KOPT-K1 (cell line): ENCODE measurements around the gene CYP26A1.
"Not testable (repeated sequence)": the region's sequence is repeated elsewhere in the genome, so short reads cannot be mapped to it uniquely, and the experiment has no call there.

Source experiments
- H3K27ac ChIP-seq: fragments of 200-600 bp; sonication (generic); 2 replicates; pipeline ENCODE4 v1.5.1; 2016; ENCODE audit warnings: antibody characterized with exemption, mild to moderate bottlenecking, low read depth, low read length; ENCODE audit not compliant: poor library complexity, severe bottlenecking
- H3K36me3 ChIP-seq: fragments of 200-600 bp; sonication (generic); 2 replicates; pipeline ENCODE4 v1.5.1; 2017; ENCODE audit warnings: antibody characterized with exemption, mild to moderate bottlenecking, low read length, moderate library complexity; ENCODE audit not compliant: insufficient read depth
- H3K9me3 ChIP-seq: fragments of 200-600 bp; sonication (generic); 2 replicates; pipeline ENCODE4 v1.5.1; 2017; ENCODE audit warnings: antibody characterized with exemption, low read length, mild to moderate bottlenecking; ENCODE audit not compliant: insufficient read depth, poor library complexity, severe bottlenecking

The CYP26A1 gene

GRCh38 chr10:93083743-93084539 is 10.2 kb downstream of the CYP26A1 start:
- no peaks in the 10 kb centered on the region for H3K36me3 ChIP-seq
- no peaks in the 10 kb centered on the region for H3K9me3 ChIP-seq
- no peak overlapping the region for H3K27ac ChIP-seq

GRCh38 chr10:93085272-93085859 is 11.7 kb downstream of the CYP26A1 start:
- Histone ChIP-seq H3K36me3 (no peaks in the 10 kb centered on the region), H3K27ac (no peak overlapping the region), H3K9me3 (no peaks in the 10 kb centered on the region)

- Histone ChIP-seq H3K36me3 (no peaks in the 10 kb centered on the region), H3K27ac (no peak overlapping the region), H3K9me3 (no peaks in the 10 kb centered on the region)
Observed at GRCh38 chr10:93086289-93086688, 12.6 kb downstream of the CYP26A1 start.

- no peaks in the 10 kb centered on the region for H3K36me3 ChIP-seq
- no peaks in the 10 kb centered on the region for H3K9me3 ChIP-seq
- no peak overlapping the region for H3K27ac ChIP-seq
Observed at GRCh38 chr10:93087846-93088245, 14.2 kb downstream of the CYP26A1 start.

- Histone ChIP-seq H3K36me3 (no peaks in the 10 kb centered on the region), H3K9me3 (no peaks in the 10 kb centered on the region), H3K27ac (no peak overlapping the region)
Observed at GRCh38 chr10:93088466-93088865, 14.8 kb downstream of the CYP26A1 start.

- H3K36me3 ChIP-seq = no peaks in the 10 kb centered on the region
- no peak overlapping the region for H3K27ac ChIP-seq
- H3K9me3 ChIP-seq = no peaks in the 10 kb centered on the region
Observed at GRCh38 chr10:93090619-93091018, 16.9 kb downstream of the CYP26A1 start.

- no peaks in the 10 kb centered on the region for H3K9me3 ChIP-seq
- H3K36me3 ChIP-seq = no peaks in the 10 kb centered on the region
- H3K27ac ChIP-seq = no peak overlapping the region
Observed at GRCh38 chr10:93091960-93092359, 18.3 kb downstream of the CYP26A1 start.

- Histone ChIP-seq H3K9me3 (peaks cover 4% of the 10 kb centered on the region), H3K36me3 (no peaks in the 10 kb centered on the region), H3K27ac (no peak overlapping the region)
Observed at GRCh38 chr10:93095225-93095624, 21.5 kb downstream of the CYP26A1 start.

GRCh38 chr10:93096901-93097300 is 23.2 kb downstream of the CYP26A1 start:
- H3K9me3 ChIP-seq = peaks cover 4% of the 10 kb centered on the region
- no peaks in the 10 kb centered on the region for H3K36me3 ChIP-seq
- H3K27ac ChIP-seq = no peak overlapping the region

- peaks cover 4% of the 10 kb centered on the region for H3K9me3 ChIP-seq
- H3K36me3 ChIP-seq = no peaks in the 10 kb centered on the region
- H3K27ac ChIP-seq = no peak overlapping the region
Observed at GRCh38 chr10:93097386-93097785, 23.7 kb downstream of the CYP26A1 start.

- Histone ChIP-seq H3K9me3 (peaks cover 5% of the 10 kb centered on the region), H3K36me3 (no peaks in the 10 kb centered on the region), H3K27ac (no peak overlapping the region)
Observed at GRCh38 chr10:93098816-93099215, 25.1 kb downstream of the CYP26A1 start.

- Histone ChIP-seq H3K27ac (no peak overlapping the region), H3K36me3 (no peaks in the 10 kb centered on the region), H3K9me3 (peaks cover 8% of the 10 kb centered on the region)
Observed at GRCh38 chr10:93099670-93100069, 26.0 kb downstream of the CYP26A1 start.

GRCh38 chr10:93101148-93101547 is 27.5 kb downstream of the CYP26A1 start:
- not testable (repeated sequence) for H3K9me3 ChIP-seq, H3K36me3 ChIP-seq, H3K27ac ChIP-seq

GRCh38 chr10:93103953-93104352 is 30.3 kb downstream of the CYP26A1 start:
- H3K36me3 ChIP-seq = no peaks in the 10 kb centered on the region

GRCh38 chr10:93106631-93107072 is 33.0 kb downstream of the CYP26A1 start:
- Histone ChIP-seq H3K9me3 (peaks cover 4% of the 10 kb centered on the region), H3K27ac (no peak overlapping the region), H3K36me3 (no peaks in the 10 kb centered on the region)

More at GRCh38 chr10:93103953-93104352, 30.3 kb downstream of the CYP26A1 start:
- peaks cover 7% of the 10 kb centered on the region for H3K9me3 ChIP-seq
- H3K27ac ChIP-seq = no peak overlapping the region
